Hepatocyte (in vitro differentiated cells): ENCODE measurements around the gene GTPBP1. TPM values are rescaled to one million over a fixed set of nuclear protein-coding genes. Genes with fewer than 3 reads are reported as not detected.

Experiments used
- DNase-seq: peaks from one replicate; pipeline ENCODE4 v3.0.0-alpha.2; 2016; ENCODE audit warnings: low spot score
- H2AFZ ChIP-seq: fragments of 200-600 bp; sonication (generic); 2 replicates; pipeline ENCODE4 v1.6.0; 2016; ENCODE audit warnings: antibody characterized with exemption, mild to moderate bottlenecking
- H3K27ac ChIP-seq: fragments of 200-600 bp; sonication (generic); 2 replicates; pipeline ENCODE4 v1.5.1; 2016; ENCODE audit warnings: mild to moderate bottlenecking
- H3K27me3 ChIP-seq: fragments of 200-600 bp; sonication (generic); 2 replicates; pipeline ENCODE4 v1.6.1; 2016
- H3K36me3 ChIP-seq: fragments of 200-600 bp; sonication (generic); replicated peaks from 2 replicates; pipeline ENCODE4 v1.5.1; 2016; ENCODE audit warnings: low read depth; ENCODE audit not compliant: insufficient read depth
- H3K4me1 ChIP-seq: fragments of 200-600 bp; sonication (generic); 2 replicates; pipeline ENCODE4 v1.5.1; 2016; ENCODE audit warnings: mild to moderate bottlenecking, moderate library complexity; ENCODE audit not compliant: insufficient read depth
- H3K4me2 ChIP-seq: fragments of 200-600 bp; sonication (generic); 2 replicates; pipeline ENCODE4 v1.6.0; 2016
- H3K4me3 ChIP-seq: fragments of 200-600 bp; sonication (generic); 2 replicates; pipeline ENCODE4 v1.5.1; 2016; ENCODE audit warnings: mild to moderate bottlenecking
- H3K79me2 ChIP-seq: fragments of 200-600 bp; sonication (generic); 2 replicates; pipeline ENCODE4 v1.6.0; 2017; ENCODE audit warnings: mild to moderate bottlenecking
- H3K9me2 ChIP-seq: fragments of 200-600 bp; sonication (generic); replicated peaks from 2 replicates; pipeline ENCODE4 v1.6.0; 2017; ENCODE audit warnings: mild to moderate bottlenecking; ENCODE audit not compliant: insufficient read depth
- H3K9me3 ChIP-seq: fragments of 200-600 bp; sonication (generic); 2 replicates; pipeline ENCODE4 v1.5.1; 2016; ENCODE audit warnings: low read depth, mild to moderate bottlenecking
- H4K20me1 ChIP-seq: fragments of 200-600 bp; sonication (generic); 2 replicates; pipeline ENCODE4 v1.6.0; 2016; ENCODE audit warnings: mild to moderate bottlenecking; ENCODE audit not compliant: insufficient read depth, poor library complexity, severe bottlenecking
- EZH2 ChIP-seq: fragments of 200-600 bp; sonication (generic); IDR thresholded peaks from 2 replicates; pipeline ENCODE4 v1.6.1; 2016; ENCODE audit warnings: antibody characterized with exemption, mild to moderate bottlenecking, borderline replicate concordance
- EZH2phosphoT487 ChIP-seq: fragments of 200-600 bp; sonication (generic); IDR thresholded peaks from one replicate; pipeline ENCODE4 v1.6.1; 2018; ENCODE audit warnings: antibody characterized with exemption, mild to moderate bottlenecking, low read depth, moderate library complexity; ENCODE audit not compliant: unreplicated experiment, severe bottlenecking
- WGBS: methylation state at CpG from one replicate; pipeline ENCODE4 v1.1.6; 2016; ENCODE audit warnings: low lambda C conversion rate; ENCODE audit errors: missing lambda C conversion rate; 5-methylcytosine and 5-hydroxymethylcytosine counted together
- polyA plus RNA-seq: library from polyadenylated mRNA; unstranded; fragments of >200 nt; fragmentation: Nextera tagmentation; extraction: Ambion mirVana; gene quantifications from 2 replicates; pipeline ENCODE4 v1.2.1, GENCODE V29; 2016
- total RNA-seq: library from RNA; depleted of rRNA; stranded (reverse); fragments of >200 nt; gene quantifications from 2 replicates; pipeline ENCODE4 v1.2.3, GENCODE V29; 2014
- TF ChIP-seq, protein P1 (sequence below): fragments of 200-600 bp; sonication (generic); IDR thresholded peaks from 2 replicates; pipeline ENCODE4 v1.5.1; 2016; ENCODE audit warnings: antibody characterized with exemption, mild to moderate bottlenecking; ENCODE audit not compliant: poor library complexity

GTPBP1 gene
- total and polyA plus RNA-seq, 2 experiments from 2014 or later, result 28.6 to 36.8 TPM

DNA sequence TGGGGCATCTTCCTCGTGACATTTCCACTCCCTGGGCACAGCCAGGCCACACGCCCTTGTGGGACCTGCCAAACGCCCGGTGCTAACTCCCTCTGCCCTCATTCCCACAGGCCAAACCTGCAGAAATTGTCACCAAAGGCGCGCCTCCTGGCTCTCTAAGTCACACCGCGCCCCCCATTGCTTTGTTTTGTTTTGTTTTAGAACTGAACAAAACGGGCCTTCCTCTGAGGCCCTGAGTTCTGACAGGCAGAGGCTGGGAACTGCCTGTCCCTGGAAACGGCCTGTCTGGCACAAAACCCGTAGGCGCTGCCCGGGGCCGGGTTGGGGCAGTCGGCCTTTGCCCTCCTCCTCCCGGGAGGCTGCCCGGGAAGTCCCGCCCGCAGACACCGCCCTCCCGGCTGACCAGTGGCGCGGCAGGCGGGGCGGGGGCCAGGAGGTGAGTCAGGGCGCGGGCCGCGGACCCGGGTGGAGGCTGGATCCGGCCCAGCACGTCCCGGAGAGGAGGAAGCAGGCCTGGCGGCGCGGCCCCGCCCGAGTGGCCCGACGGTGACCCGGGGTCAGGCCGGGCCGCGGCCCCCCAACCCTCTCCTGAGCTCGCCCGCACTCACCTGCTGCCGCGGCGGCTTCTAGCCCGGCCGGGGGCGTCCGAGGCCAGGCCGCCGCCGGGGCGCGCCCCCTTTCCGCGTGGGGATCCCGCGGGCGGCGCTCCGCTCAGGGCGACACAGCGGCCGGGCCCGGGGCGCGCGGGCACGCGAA is 49.6 kb downstream of the GTPBP1 start:
- H3K27ac ChIP-seq, result peak overlapping the region; percentile 99
- H3K4me1 ChIP-seq, result peaks cover 23% of the 10 kb centered on the region
- DNase-seq, result peak; percentile 93
- H4K20me1 ChIP-seq, result no peaks in the 10 kb centered on the region
- H3K9me3 ChIP-seq, result no peaks in the 10 kb centered on the region
- 4% methylated on average over 25 of the region's 74 CpGs for WGBS
- no peaks in the 10 kb centered on the region for H3K36me3 ChIP-seq
- H3K4me3 ChIP-seq, result peak overlapping the region; percentile 46
- H2AFZ ChIP-seq, result peak overlapping the region; percentile 6
- peaks cover 15% of the 10 kb centered on the region for H3K79me2 ChIP-seq
- peak overlapping the region; percentile 88 for H3K4me2 ChIP-seq
- H3K27me3 ChIP-seq, result no peaks in the 10 kb centered on the region
- H3K9me2 ChIP-seq, result no peaks in the 10 kb centered on the region
- no peak for TF ChIP-seq EZH2phosphoT487
- TF ChIP-seq, protein P1, sequence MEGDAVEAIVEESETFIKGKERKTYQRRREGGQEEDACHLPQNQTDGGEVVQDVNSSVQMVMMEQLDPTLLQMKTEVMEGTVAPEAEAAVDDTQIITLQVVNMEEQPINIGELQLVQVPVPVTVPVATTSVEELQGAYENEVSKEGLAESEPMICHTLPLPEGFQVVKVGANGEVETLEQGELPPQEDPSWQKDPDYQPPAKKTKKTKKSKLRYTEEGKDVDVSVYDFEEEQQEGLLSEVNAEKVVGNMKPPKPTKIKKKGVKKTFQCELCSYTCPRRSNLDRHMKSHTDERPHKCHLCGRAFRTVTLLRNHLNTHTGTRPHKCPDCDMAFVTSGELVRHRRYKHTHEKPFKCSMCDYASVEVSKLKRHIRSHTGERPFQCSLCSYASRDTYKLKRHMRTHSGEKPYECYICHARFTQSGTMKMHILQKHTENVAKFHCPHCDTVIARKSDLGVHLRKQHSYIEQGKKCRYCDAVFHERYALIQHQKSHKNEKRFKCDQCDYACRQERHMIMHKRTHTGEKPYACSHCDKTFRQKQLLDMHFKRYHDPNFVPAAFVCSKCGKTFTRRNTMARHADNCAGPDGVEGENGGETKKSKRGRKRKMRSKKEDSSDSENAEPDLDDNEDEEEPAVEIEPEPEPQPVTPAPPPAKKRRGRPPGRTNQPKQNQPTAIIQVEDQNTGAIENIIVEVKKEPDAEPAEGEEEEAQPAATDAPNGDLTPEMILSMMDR, result no peak
- TF ChIP-seq EZH2, result no peak

DNA sequence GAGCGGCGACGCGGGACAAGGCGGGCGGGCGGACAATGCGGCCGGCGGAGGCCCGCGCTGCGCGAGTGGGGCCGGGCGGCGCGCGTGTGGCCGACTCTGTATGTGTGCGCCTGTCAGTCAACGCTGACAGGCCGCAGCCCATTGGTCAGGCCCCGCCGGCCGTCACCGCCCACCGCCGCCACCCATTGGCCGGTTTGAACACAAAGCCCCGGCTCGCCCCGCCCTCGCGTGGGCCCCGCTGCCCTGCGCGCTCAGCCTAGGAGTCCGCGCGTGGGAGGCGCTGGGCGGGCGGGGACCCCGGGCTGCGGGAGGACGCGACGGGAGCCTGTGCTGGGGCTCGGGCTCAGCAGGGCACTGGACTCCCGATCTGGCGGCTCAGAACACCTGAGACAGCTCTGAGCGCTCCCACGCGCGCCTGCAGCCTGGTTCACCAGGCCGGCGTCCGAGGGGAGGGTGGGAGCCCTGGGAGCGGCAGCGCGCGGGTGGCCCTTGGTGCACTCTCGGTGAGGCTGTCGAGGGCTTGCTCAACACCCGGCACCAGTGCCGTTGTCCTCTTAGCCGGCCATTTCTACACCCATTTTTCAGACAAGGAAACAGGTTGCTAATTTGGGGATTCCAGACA is 50.3 kb downstream of the GTPBP1 start, which contains the start of gene SUN2:
SUN2 (minus strand) TSS at position 88 of the 622 bp plus-strand sequence. CDS start 3,370 bp downstream, outside the sequence.
- Histone ChIP-seq H3K79me2 (peaks cover 15% of the 10 kb centered on the region), H3K9me3 (no peaks in the 10 kb centered on the region), H3K27me3 (no peaks in the 10 kb centered on the region), H3K4me2 (peak within 1 kb of the TSS; percentile 98), H3K27ac (peak within 1 kb of the TSS; percentile 99), H3K36me3 (no peaks in the 10 kb centered on the region), H3K9me2 (no peaks in the 10 kb centered on the region), H2AFZ (peak within 1 kb of the TSS; percentile 88), H3K4me1 (peaks cover 23% of the 10 kb centered on the region), H4K20me1 (no peaks in the 10 kb centered on the region), H3K4me3 (peak within 1 kb of the TSS; percentile 91)
- 3% methylated on average over 17 of the region's 68 CpGs for WGBS
- DNase-seq, result peak; percentile 95
- no peak for TF ChIP-seq EZH2

DNA sequence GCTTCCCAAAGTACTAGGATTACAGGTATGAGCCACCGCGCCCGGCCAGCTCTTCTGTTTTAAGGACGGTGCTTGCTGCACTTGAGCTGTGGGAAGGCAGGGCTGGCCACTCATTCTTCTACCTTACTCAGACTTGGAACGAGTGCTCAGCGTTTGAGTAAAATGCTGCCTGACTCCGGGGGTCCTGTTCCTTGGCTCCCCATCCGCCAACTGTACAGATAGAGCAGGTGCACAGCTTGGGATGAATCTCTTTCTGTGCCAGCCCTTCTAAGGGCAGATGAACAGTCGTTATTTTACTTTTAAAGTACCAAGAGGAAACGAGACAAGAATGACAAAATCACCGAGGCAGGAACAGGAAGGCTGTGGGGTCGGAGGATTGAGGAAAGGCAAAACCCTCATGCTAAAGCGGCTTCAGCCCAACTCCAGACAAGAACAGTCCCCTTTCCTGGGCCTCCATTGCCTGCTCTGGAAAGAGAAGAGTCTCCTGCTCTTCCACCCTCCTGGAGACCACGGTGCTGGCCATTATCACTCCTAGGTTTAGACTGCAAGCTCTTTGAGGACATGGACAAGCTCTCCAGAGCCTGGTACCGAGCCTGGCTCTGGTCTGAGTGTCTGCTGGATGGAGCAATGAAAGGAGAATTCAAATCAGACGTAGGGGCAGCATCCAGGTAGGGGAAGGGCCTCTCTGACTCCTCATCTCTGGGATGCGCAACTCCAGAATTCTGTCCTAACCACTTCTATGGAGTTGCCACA is 51.1 kb downstream of the GTPBP1 start:
- Histone ChIP-seq H3K27ac (peak overlapping the region; percentile 77), H3K9me2 (no peaks in the 10 kb centered on the region), H3K27me3 (no peaks in the 10 kb centered on the region), H3K4me1 (peaks cover 23% of the 10 kb centered on the region), H2AFZ (peak overlapping the region; percentile 88), H3K79me2 (peaks cover 15% of the 10 kb centered on the region), H3K4me2 (peak overlapping the region; percentile 98), H4K20me1 (no peaks in the 10 kb centered on the region), H3K4me3 (peak overlapping the region; percentile 91), H3K9me3 (no peaks in the 10 kb centered on the region), H3K36me3 (no peaks in the 10 kb centered on the region)
- DNase-seq, result no peak
- 69% methylated on average over 17 of the region's 17 CpGs for WGBS
- TF ChIP-seq, protein P1, result no peak
- no peak for TF ChIP-seq EZH2phosphoT487
- no peak for TF ChIP-seq EZH2
